Activated T-helper 1 cell treated with anti-CD3 and anti-CD28 coated beads, Interleukin-12 subunit alpha, Interleukin-12 subunit beta, Interleukin-2, Interleukin-4 antibody, amounts not matched to agents 30 ng/mL and 10 ng/mL and 1 ng/mL, durations not matched to agents 14 hours and 24 hours and 36 hours (primary cell): ENCODE results near the gene PUSL1. TPM values are rescaled to one million over a fixed set of nuclear protein-coding genes. Genes with fewer than 3 reads are reported as not detected.

Experiments
- DNase-seq: peaks from one replicate; pipeline ENCODE4 v3.0.0; 2021; ENCODE audit warnings: low spot score
- H3K27ac Mint-ChIP-seq: one replicate; pipeline ENCODE4 v1.8.0; 2021; ENCODE audit warnings: mild to moderate bottlenecking, mixed read lengths
- H3K27me3 Mint-ChIP-seq: one replicate; pipeline ENCODE4 v1.8.0; 2022; ENCODE audit warnings: mild to moderate bottlenecking, moderate library complexity, mixed read lengths; ENCODE audit not compliant: insufficient read depth
- H3K36me3 Mint-ChIP-seq: one replicate; pipeline ENCODE4 v1.8.0; 2021; ENCODE audit warnings: low read depth, mixed read lengths
- H3K4me1 Mint-ChIP-seq: one replicate; pipeline ENCODE4 v1.8.0; 2021; ENCODE audit warnings: low read depth, mixed read lengths
- H3K4me3 Mint-ChIP-seq: one replicate; pipeline ENCODE4 v1.8.0; 2021; ENCODE audit warnings: mild to moderate bottlenecking, moderate library complexity, mixed read lengths
- H3K9me3 Mint-ChIP-seq: one replicate; pipeline ENCODE4 v1.8.0; 2021; ENCODE audit warnings: mixed read lengths
- intact Hi-C: fragments of 100-400 bp; cut with micrococcal nuclease; formaldehyde crosslinking; loops from one replicate; pipeline ENCODE4 v1.15.1; 2024
- total RNA-seq: library from RNA; stranded (reverse); gene quantifications from 2 replicates; pipeline ENCODE4 v1.2.3, GENCODE V29; 2022

The PUSL1 gene
- total RNA-seq, 1 donor from 2014 or later: 36.8 TPM

- intact Hi-C loops: loop anchor here (1.0 to 5.0 kb wide), 4 partner anchors 35 to 156 kb away; partner anchors contain the start of genes ACAP3, B3GALT6, C1orf159 and MRPL20
- Mint-ChIP-seq H3K27me3 (no peaks in the 10 kb centered on the region), H3K4me1 (peaks cover 40% of the 10 kb centered on the region), H3K27ac (peak overlapping the region; percentile 63), H3K36me3 (peaks cover 24% of the 10 kb centered on the region), H3K4me3 (peak overlapping the region; percentile 90), H3K9me3 (no peaks in the 10 kb centered on the region)
- DNase-seq: no peak
Measured at GRCh38 chr1:1272341-1273208, 35.8 kb upstream of the PUSL1 start.

GRCh38 chr1:1273209-1273511 lies 35.2 kb upstream of the PUSL1 start:
- Mint-ChIP-seq H3K4me3 (peak overlapping the region; percentile 90), H3K4me1 (peaks cover 40% of the 10 kb centered on the region), H3K36me3 (peaks cover 24% of the 10 kb centered on the region), H3K9me3 (no peaks in the 10 kb centered on the region), H3K27me3 (no peaks in the 10 kb centered on the region), H3K27ac (peak overlapping the region; percentile 63)
- DNase-seq: no peak
- intact Hi-C loops: loop anchor here (1.0 to 5.0 kb wide), 4 partner anchors 34 to 157 kb away; partner anchors contain the start of genes ACAP3, B3GALT6, C1orf159 and MRPL20

- H3K9me3 Mint-ChIP-seq: no peaks in the 10 kb centered on the region
- DNase-seq: peak; percentile 86
- H3K27ac Mint-ChIP-seq: peak within 1 kb of the TSS; percentile 63
- peaks cover 40% of the 10 kb centered on the region for H3K4me1 Mint-ChIP-seq
- H3K36me3 Mint-ChIP-seq: peaks cover 24% of the 10 kb centered on the region
- intact Hi-C loops: loop anchor here (1.0 to 5.0 kb wide), 5 partner anchors 22 to 157 kb away; partner anchors contain the start of genes ACAP3, B3GALT6, C1orf159 and MRPL20
- peak within 1 kb of the TSS; percentile 90 for H3K4me3 Mint-ChIP-seq
- H3K27me3 Mint-ChIP-seq: no peaks in the 10 kb centered on the region
Measured at GRCh38 chr1:1273512-1274298, 34.7 kb upstream of the PUSL1 start, which contains the start of gene UBE2J2. TSS of gene UBE2J2 (minus strand) at chr1:1273854. CDS start at chr1:1267992, 5,862 bp downstream.

GRCh38 chr1:1274299-1274930 lies 34.0 kb upstream of the PUSL1 start:
- H3K9me3 Mint-ChIP-seq: no peaks in the 10 kb centered on the region
- peak overlapping the region; percentile 77 for H3K4me3 Mint-ChIP-seq
- peak overlapping the region; percentile 63 for H3K27ac Mint-ChIP-seq
- H3K27me3 Mint-ChIP-seq: no peaks in the 10 kb centered on the region
- DNase-seq: no peak
- H3K36me3 Mint-ChIP-seq: peaks cover 24% of the 10 kb centered on the region
- intact Hi-C loops: loop anchor here (1.0 to 5.0 kb wide), 4 partner anchors 23 to 133 kb away; partner anchors contain the start of genes ACAP3, B3GALT6, MRPL20 and PUSL1
- peaks cover 40% of the 10 kb centered on the region for H3K4me1 Mint-ChIP-seq

GRCh38 chr1:1274931-1275431 lies 33.4 kb upstream of the PUSL1 start:
- H3K36me3 Mint-ChIP-seq: peaks cover 22% of the 10 kb centered on the region
- intact Hi-C loops: loop anchor here (1.0 to 5.0 kb wide), 4 partner anchors 24 to 132 kb away; partner anchors contain the start of genes ACAP3, B3GALT6, MRPL20 and PUSL1
- peaks cover 36% of the 10 kb centered on the region for H3K4me1 Mint-ChIP-seq
- peak overlapping the region; percentile 63 for H3K27ac Mint-ChIP-seq
- H3K9me3 Mint-ChIP-seq: no peaks in the 10 kb centered on the region
- peak overlapping the region; percentile 77 for H3K4me3 Mint-ChIP-seq
- DNase-seq: no peak
- H3K27me3 Mint-ChIP-seq: no peaks in the 10 kb centered on the region

GRCh38 chr1:1275836-1276235 lies 32.6 kb upstream of the PUSL1 start:
- Mint-ChIP-seq H3K36me3 (peaks cover 15% of the 10 kb centered on the region), H3K4me3 (peak overlapping the region; percentile 51), H3K27ac (no peak overlapping the region), H3K27me3 (no peaks in the 10 kb centered on the region), H3K4me1 (peaks cover 27% of the 10 kb centered on the region), H3K9me3 (no peaks in the 10 kb centered on the region)
- no peak for DNase-seq
- intact Hi-C loops: no loop called here

GRCh38 chr1:1278620-1279019 lies 29.8 kb upstream of the PUSL1 start:
- Mint-ChIP-seq H3K36me3 (no peaks in the 10 kb centered on the region), H3K4me3 (no peak overlapping the region), H3K9me3 (no peaks in the 10 kb centered on the region), H3K27me3 (no peaks in the 10 kb centered on the region), H3K4me1 (peaks cover 6% of the 10 kb centered on the region), H3K27ac (no peak overlapping the region)
- intact Hi-C loops: no loop called here
- no peak for DNase-seq

GRCh38 chr1:1279028-1279427 lies 29.4 kb upstream of the PUSL1 start:
- intact Hi-C loops: no loop called here
- H3K27me3 Mint-ChIP-seq: no peaks in the 10 kb centered on the region
- DNase-seq: no peak
- peaks cover 6% of the 10 kb centered on the region for H3K4me1 Mint-ChIP-seq
- H3K27ac Mint-ChIP-seq: no peak overlapping the region
- H3K36me3 Mint-ChIP-seq: no peaks in the 10 kb centered on the region
- H3K9me3 Mint-ChIP-seq: no peaks in the 10 kb centered on the region
- no peak overlapping the region for H3K4me3 Mint-ChIP-seq

- H3K36me3 Mint-ChIP-seq: no peaks in the 10 kb centered on the region
- H3K27me3 Mint-ChIP-seq: no peaks in the 10 kb centered on the region
- no peaks in the 10 kb centered on the region for H3K9me3 Mint-ChIP-seq
- H3K4me3 Mint-ChIP-seq: no peak overlapping the region
- no peak for DNase-seq
- intact Hi-C loops: no loop called here
- no peak overlapping the region for H3K27ac Mint-ChIP-seq
- H3K4me1 Mint-ChIP-seq: peaks cover under 1% of the 10 kb centered on the region
Measured at GRCh38 chr1:1280782-1281481, 27.5 kb upstream of the PUSL1 start.

GRCh38 chr1:1281533-1282321 lies 26.7 kb upstream of the PUSL1 start:
- H3K27ac Mint-ChIP-seq: no peak overlapping the region
- DNase-seq: no peak

GRCh38 chr1:1282998-1283397 lies 25.4 kb upstream of the PUSL1 start:
- intact Hi-C loops: no loop called here
- no peaks in the 10 kb centered on the region for H3K9me3 Mint-ChIP-seq
- no peak overlapping the region for H3K27ac Mint-ChIP-seq
- DNase-seq: no peak
- H3K4me1 Mint-ChIP-seq: no peaks in the 10 kb centered on the region
- no peaks in the 10 kb centered on the region for H3K27me3 Mint-ChIP-seq
- H3K4me3 Mint-ChIP-seq: no peak overlapping the region
- no peaks in the 10 kb centered on the region for H3K36me3 Mint-ChIP-seq

More at GRCh38 chr1:1281533-1282321, 26.7 kb upstream of the PUSL1 start:
- no peaks in the 10 kb centered on the region for H3K9me3 Mint-ChIP-seq
- H3K27me3 Mint-ChIP-seq: no peaks in the 10 kb centered on the region
- H3K4me1 Mint-ChIP-seq: no peaks in the 10 kb centered on the region
- H3K4me3 Mint-ChIP-seq: no peak overlapping the region
- intact Hi-C loops: no loop called here
- H3K36me3 Mint-ChIP-seq: no peaks in the 10 kb centered on the region
